HCT116 (cell line): ENCODE results near the gene TULP4. TPM values are rescaled to one million over a fixed set of nuclear protein-coding genes. Genes with fewer than 3 reads are reported as not detected.
"Not testable (repeated sequence)": the region's sequence is repeated elsewhere in the genome, so short reads cannot be mapped to it uniquely, and the experiment has no call there.

Source experiments
- ATAC-seq: fragments of 200-7000 bp; cut with Tn5 transposase; 2 replicates; pipeline ENCODE4 v1.9.1; 2020; ENCODE audit warnings: mild to moderate bottlenecking, moderate library complexity
- BruUV-seq: library from RNA; stranded (reverse); fragments of 400-500 nt; replicated peaks from 2 replicates; lab custom pipeline; 2021; lab: Mats Ljungman, UMichigan
- CTCF ChIA-PET: fragments of 300-600 bp; sonication (Branson Sonifier 250); formaldehyde crosslinking; loops from one replicate; lab custom pipeline; 2021; ENCODE audit warnings: antibody characterized with exemption; lab: Charles Lee
- POLR2A ChIA-PET: fragments of 300-600, 350-600 bp; sonication (Branson Sonifier 250); formaldehyde crosslinking; loops from one replicate; lab custom pipeline; 2021; ENCODE audit warnings: antibody characterized with exemption; lab: Charles Lee
- RAD21 ChIA-PET, 2 experiments: fragments of 300-600 bp; sonication (Branson Sonifier 250); formaldehyde crosslinking; loops; one replicate each; lab custom pipeline; 2023; ENCODE audit warnings: low total read pairs in 2 of 2; ENCODE audit not compliant: uncharacterized antibody in 2 of 2, unreplicated experiment in 2 of 2, low non-redundant PET in 1 of 2; lab: Charles Lee
- DNase-seq: peaks from one replicate; pipeline ENCODE4 v3.0.0-alpha.2; 2010; ENCODE audit warnings: low read depth, low spot score
- H2AFZ ChIP-seq: fragments of 200-600 bp; shearing (Covaris generic), sonication (generic); 2 replicates; pipeline ENCODE4 v1.6.1; 2017; ENCODE audit warnings: low read depth, mixed run types, mixed read lengths, antibody characterized with exemption, low read length; ENCODE audit not compliant: poor library complexity, severe bottlenecking
- H3K27ac ChIP-seq: 2 replicates; pipeline ENCODE4 v1.5.1; 2012; ENCODE audit warnings: low read depth, low read length
- H3K27me3 ChIP-seq: fragments of 200-600 bp; sonication (generic); 2 replicates; pipeline ENCODE4 v1.6.1; 2016; ENCODE audit warnings: mixed run types, low read length, mixed read lengths; ENCODE audit not compliant: insufficient read depth
- H3K36me3 ChIP-seq, 2 experiments: fragments of 200-500 bp in 1 of 2; fragments of 200-600 bp in 1 of 2; sonication (Bioruptor generic) in 1 of 2; sonication (generic) in 1 of 2; 2 replicates each; pipeline versions ENCODE4 v1.5.1 to v1.6.1; 2014 to 2016; ENCODE audit warnings: low read length in 2 of 2, inconsistent platforms in 1 of 2, mixed read lengths in 1 of 2, mixed run types in 1 of 2; ENCODE audit not compliant: insufficient read depth in 2 of 2, control insufficient read depth in 1 of 2
- H3K4me1 ChIP-seq, 2 experiments: fragments of 200-600 bp in 1 of 2; sonication (generic) in 1 of 2; 2 replicates each; pipeline versions ENCODE4 v1.5.1 to v1.6.1; 2012 to 2017; ENCODE audit warnings: low read length in 2 of 2, inconsistent platforms in 1 of 2, mild to moderate bottlenecking in 1 of 2, mixed read lengths in 1 of 2, mixed run types in 1 of 2, moderate library complexity in 1 of 2; ENCODE audit not compliant: insufficient read depth in 2 of 2, control insufficient read depth in 1 of 2
- H3K4me2 ChIP-seq: fragments of 200-600 bp; sonication (generic); 2 replicates; pipeline ENCODE4 v1.6.1; 2017; ENCODE audit warnings: mixed run types, low read length, mixed read lengths
- H3K4me3 ChIP-seq, 2 experiments: fragments of 200-600 bp in 1 of 2; sonication (generic) in 1 of 2; replicated peaks in 1 of 2; 2 replicates each; pipeline ENCODE4 v1.5.1; 2011 to 2016; ENCODE audit warnings: low read length in 2 of 2, control low read depth in 1 of 2, low read depth in 1 of 2, mild to moderate bottlenecking in 1 of 2, mixed read lengths in 1 of 2, mixed run types in 1 of 2
- H3K79me2 ChIP-seq: fragments of 200-600 bp; sonication (generic); 2 replicates; pipeline ENCODE4 v1.6.1; 2017; ENCODE audit warnings: mild to moderate bottlenecking, mixed run types, low read length, moderate library complexity, mixed read lengths; ENCODE audit not compliant: insufficient read depth
- H3K9ac ChIP-seq: fragments of 200-600 bp; sonication (generic); 2 replicates; pipeline ENCODE4 v1.6.1; 2016; ENCODE audit warnings: low read length, mixed read lengths
- H3K9me2 ChIP-seq: fragments of 200-600 bp; sonication (generic), shearing (Covaris generic); 2 replicates; pipeline ENCODE4 v1.6.1; 2017; ENCODE audit warnings: mixed run types, mild to moderate bottlenecking, moderate library complexity; ENCODE audit not compliant: insufficient read depth
- H3K9me3 ChIP-seq, 2 experiments: fragments of 200-500 bp in 1 of 2; fragments of 200-600 bp in 1 of 2; sonication (Bioruptor generic) in 1 of 2; sonication (generic) in 1 of 2; 2 replicates each; pipeline ENCODE4 v1.6.1; 2014 to 2017; ENCODE audit warnings: low read length in 2 of 2, mixed read lengths in 2 of 2, inconsistent platforms in 1 of 2, low read depth in 1 of 2, mild to moderate bottlenecking in 1 of 2, mixed run types in 1 of 2, moderate library complexity in 1 of 2; ENCODE audit not compliant: control insufficient read depth in 1 of 2, insufficient read depth in 1 of 2
- H4K20me1 ChIP-seq: fragments of 200-600 bp; sonication (generic), shearing (Covaris generic); 2 replicates; pipeline ENCODE4 v1.6.1; 2017; ENCODE audit warnings: mixed run types, mild to moderate bottlenecking, moderate library complexity; ENCODE audit not compliant: insufficient read depth
- CBX3 ChIP-seq: IDR thresholded peaks from 2 replicates; pipeline ENCODE4 v1.6.1; 2012; ENCODE audit warnings: low read depth
- CEBPB ChIP-seq: IDR thresholded peaks from 2 replicates; pipeline ENCODE4 v1.6.1; 2012; ENCODE audit warnings: low read depth
- EGR1 ChIP-seq: IDR thresholded peaks from 2 replicates; pipeline ENCODE4 v1.6.1; 2012; ENCODE audit warnings: low read depth
- ELF1 ChIP-seq: IDR thresholded peaks from 2 replicates; pipeline ENCODE4 v1.6.1; 2012; ENCODE audit warnings: low read depth, borderline replicate concordance
- EZH2 ChIP-seq: fragments of 200-600 bp; sonication (generic); IDR thresholded peaks from 2 replicates; pipeline ENCODE4 v1.6.1; 2017; ENCODE audit warnings: antibody characterized with exemption, mixed run types
- RAD21 ChIP-seq: IDR thresholded peaks from 2 replicates; pipeline ENCODE4 v1.6.1; 2012; ENCODE audit warnings: low read depth, mild to moderate bottlenecking
- SIN3A ChIP-seq: IDR thresholded peaks from 2 replicates; pipeline ENCODE4 v1.6.1; 2012; ENCODE audit warnings: low read depth
- SRF ChIP-seq: IDR thresholded peaks from 2 replicates; pipeline ENCODE4 v1.6.1; 2012; ENCODE audit warnings: low read depth
- TCF7L2 ChIP-seq: IDR thresholded peaks from 2 replicates; pipeline ENCODE4 v1.7.0; 2011; ENCODE audit warnings: borderline replicate concordance, inconsistent platforms; ENCODE audit not compliant: insufficient read depth, insufficient read length; ENCODE audit errors: extremely low read depth
- YY1 ChIP-seq: IDR thresholded peaks from 2 replicates; pipeline ENCODE4 v1.6.1; 2011; ENCODE audit warnings: low read length, low read depth, moderate library complexity, mild to moderate bottlenecking; ENCODE audit not compliant: insufficient replicate concordance; ENCODE audit errors: extremely low read depth
- ZNF274 ChIP-seq: fragments of 200-500 bp; sonication (Bioruptor generic); IDR thresholded peaks from 2 replicates; pipeline ENCODE4 v1.6.1; 2014; ENCODE audit warnings: mild to moderate bottlenecking, low read depth, low read length, inconsistent platforms
- intact Hi-C: fragments of 100-400 bp; cut with micrococcal nuclease; formaldehyde crosslinking; loops from 2 replicates; pipeline ENCODE4 v1.10.0; 2022
- total RNA-seq: library from RNA; stranded (reverse); gene quantifications from one replicate; pipeline ENCODE4 v1.2.1, GENCODE V29; 2021; ENCODE audit not compliant: unreplicated experiment
- TF ChIP-seq, protein P1 (sequence below): IDR thresholded peaks from 2 replicates; pipeline ENCODE4 v1.6.1; 2012; ENCODE audit warnings: low read depth
- TF ChIP-seq, protein P2 (sequence below): IDR thresholded peaks from 2 replicates; pipeline ENCODE4 v1.6.1; 2012
- TF ChIP-seq, protein P3 (sequence below): IDR thresholded peaks from 2 replicates; pipeline ENCODE4 v1.6.1; 2012
- TF ChIP-seq, protein P4 (sequence below): IDR thresholded peaks from 2 replicates; pipeline ENCODE4 v1.6.1; 2011; ENCODE audit warnings: mild to moderate bottlenecking, low read length, moderate library complexity; ENCODE audit not compliant: insufficient replicate concordance; ENCODE audit errors: extremely low read depth

TULP4 gene
- total RNA-seq, 1 experiment from 2014 or later: 70.8 TPM

DNA sequence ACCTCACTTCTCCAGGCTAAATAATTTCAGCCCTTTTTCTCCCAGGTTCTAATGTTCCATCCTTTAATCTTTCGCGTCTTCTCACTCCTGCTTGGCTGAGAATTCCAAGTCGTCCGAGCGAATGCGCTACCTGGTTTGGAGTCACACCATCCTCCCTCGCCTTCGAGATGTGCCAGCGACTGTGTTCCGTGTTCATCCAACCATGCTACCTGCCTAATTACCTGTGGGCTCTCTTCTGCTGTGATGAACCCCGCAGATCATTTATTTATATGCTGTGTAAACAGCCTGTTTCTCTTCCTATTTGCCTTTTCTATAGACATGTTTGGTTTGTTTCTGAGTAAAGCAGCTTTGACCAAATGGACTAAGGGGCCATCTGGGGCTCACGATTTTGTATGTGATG lies 164.1 kb downstream of the TULP4 start:
- H3K4me3 ChIP-seq: no peak overlapping the region
- RAD21 ChIA-PET: no interaction called here

DNA sequence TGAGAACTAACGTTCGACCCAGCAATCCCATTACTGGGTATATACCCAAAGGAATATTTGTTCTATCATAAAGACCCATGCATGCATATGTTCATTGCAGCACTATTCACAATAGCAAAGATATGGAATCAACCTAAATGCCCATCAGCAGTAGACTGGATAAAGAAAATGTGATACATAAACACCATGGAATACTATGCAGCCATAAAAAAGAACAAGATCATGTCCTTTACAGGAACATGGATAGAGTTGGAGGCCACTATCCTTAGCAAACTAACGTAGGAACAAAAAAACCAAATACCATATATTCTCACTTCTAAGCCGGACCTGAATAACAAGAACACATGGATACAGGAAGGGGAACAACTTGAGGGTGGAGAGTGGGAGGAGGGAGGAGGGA lies 165.5 kb downstream of the TULP4 start:
- H3K79me2 ChIP-seq, POLR2A ChIA-PET, BruUV-seq: not testable (repeated sequence)

More for the DNA sequence above, 164.1 kb downstream of the TULP4 start:
- ATAC-seq (no peak), DNase-seq (no peak)
- Histone ChIP-seq H3K27ac (no peak overlapping the region), H3K4me2 (no peak overlapping the region), H3K9ac (no peak overlapping the region), H2AFZ (no peak overlapping the region), H3K9me2 (no peaks in the 10 kb centered on the region; the same call in 1 of the 2 replicates), H4K20me1 (no peaks in the 10 kb centered on the region), H3K4me1 (peaks cover 3 to 23% of the 10 kb centered on the region in 2 experiments; a peak in 3 of 4 replicates), H3K27me3 (no peaks in the 10 kb centered on the region), H3K36me3 (peaks cover 0 to 5% of the 10 kb centered on the region in 2 experiments; a peak in 1 of 4 replicates), H3K79me2 (no peaks in the 10 kb centered on the region), H3K9me3 (no peaks in the 10 kb centered on the region)
- POLR2A ChIA-PET: no interaction called here
- TF ChIP-seq, protein P1, sequence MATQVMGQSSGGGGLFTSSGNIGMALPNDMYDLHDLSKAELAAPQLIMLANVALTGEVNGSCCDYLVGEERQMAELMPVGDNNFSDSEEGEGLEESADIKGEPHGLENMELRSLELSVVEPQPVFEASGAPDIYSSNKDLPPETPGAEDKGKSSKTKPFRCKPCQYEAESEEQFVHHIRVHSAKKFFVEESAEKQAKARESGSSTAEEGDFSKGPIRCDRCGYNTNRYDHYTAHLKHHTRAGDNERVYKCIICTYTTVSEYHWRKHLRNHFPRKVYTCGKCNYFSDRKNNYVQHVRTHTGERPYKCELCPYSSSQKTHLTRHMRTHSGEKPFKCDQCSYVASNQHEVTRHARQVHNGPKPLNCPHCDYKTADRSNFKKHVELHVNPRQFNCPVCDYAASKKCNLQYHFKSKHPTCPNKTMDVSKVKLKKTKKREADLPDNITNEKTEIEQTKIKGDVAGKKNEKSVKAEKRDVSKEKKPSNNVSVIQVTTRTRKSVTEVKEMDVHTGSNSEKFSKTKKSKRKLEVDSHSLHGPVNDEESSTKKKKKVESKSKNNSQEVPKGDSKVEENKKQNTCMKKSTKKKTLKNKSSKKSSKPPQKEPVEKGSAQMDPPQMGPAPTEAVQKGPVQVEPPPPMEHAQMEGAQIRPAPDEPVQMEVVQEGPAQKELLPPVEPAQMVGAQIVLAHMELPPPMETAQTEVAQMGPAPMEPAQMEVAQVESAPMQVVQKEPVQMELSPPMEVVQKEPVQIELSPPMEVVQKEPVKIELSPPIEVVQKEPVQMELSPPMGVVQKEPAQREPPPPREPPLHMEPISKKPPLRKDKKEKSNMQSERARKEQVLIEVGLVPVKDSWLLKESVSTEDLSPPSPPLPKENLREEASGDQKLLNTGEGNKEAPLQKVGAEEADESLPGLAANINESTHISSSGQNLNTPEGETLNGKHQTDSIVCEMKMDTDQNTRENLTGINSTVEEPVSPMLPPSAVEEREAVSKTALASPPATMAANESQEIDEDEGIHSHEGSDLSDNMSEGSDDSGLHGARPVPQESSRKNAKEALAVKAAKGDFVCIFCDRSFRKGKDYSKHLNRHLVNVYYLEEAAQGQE: no peak
- no peak for TF ChIP-seq YY1
- no peak for TF ChIP-seq ELF1
- no peak for TF ChIP-seq RAD21
- TF ChIP-seq SIN3A: no peak
- TF ChIP-seq ZNF274: no peak
- TF ChIP-seq CBX3: no peak
- no peak for TF ChIP-seq TCF7L2
- TF ChIP-seq CEBPB: no peak
- TF ChIP-seq EZH2: no peak
- TF ChIP-seq SRF: no peak
- TF ChIP-seq, protein P2, sequence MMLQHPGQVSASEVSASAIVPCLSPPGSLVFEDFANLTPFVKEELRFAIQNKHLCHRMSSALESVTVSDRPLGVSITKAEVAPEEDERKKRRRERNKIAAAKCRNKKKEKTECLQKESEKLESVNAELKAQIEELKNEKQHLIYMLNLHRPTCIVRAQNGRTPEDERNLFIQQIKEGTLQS: no peak
- TF ChIP-seq, protein P3, sequence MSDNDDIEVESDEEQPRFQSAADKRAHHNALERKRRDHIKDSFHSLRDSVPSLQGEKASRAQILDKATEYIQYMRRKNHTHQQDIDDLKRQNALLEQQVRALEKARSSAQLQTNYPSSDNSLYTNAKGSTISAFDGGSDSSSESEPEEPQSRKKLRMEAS: no peak
- TF ChIP-seq, protein P4, sequence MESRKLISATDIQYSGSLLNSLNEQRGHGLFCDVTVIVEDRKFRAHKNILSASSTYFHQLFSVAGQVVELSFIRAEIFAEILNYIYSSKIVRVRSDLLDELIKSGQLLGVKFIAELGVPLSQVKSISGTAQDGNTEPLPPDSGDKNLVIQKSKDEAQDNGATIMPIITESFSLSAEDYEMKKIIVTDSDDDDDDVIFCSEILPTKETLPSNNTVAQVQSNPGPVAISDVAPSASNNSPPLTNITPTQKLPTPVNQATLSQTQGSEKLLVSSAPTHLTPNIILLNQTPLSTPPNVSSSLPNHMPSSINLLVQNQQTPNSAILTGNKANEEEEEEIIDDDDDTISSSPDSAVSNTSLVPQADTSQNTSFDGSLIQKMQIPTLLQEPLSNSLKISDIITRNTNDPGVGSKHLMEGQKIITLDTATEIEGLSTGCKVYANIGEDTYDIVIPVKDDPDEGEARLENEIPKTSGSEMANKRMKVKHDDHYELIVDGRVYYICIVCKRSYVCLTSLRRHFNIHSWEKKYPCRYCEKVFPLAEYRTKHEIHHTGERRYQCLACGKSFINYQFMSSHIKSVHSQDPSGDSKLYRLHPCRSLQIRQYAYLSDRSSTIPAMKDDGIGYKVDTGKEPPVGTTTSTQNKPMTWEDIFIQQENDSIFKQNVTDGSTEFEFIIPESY: no peak
- no peak for TF ChIP-seq EGR1
- CTCF ChIA-PET: no interaction called here
- no TSS peak for BruUV-seq
- intact Hi-C loops: no loop called here

More for the DNA sequence above, 165.5 kb downstream of the TULP4 start:
- H4K20me1 ChIP-seq, H3K9me2 ChIP-seq, H3K9ac ChIP-seq, RAD21 ChIA-PET, ATAC-seq, intact Hi-C loops, H3K27ac ChIP-seq, H3K9me3 ChIP-seq, H3K4me2 ChIP-seq, CTCF ChIA-PET, DNase-seq, H2AFZ ChIP-seq, H3K36me3 ChIP-seq, H3K4me3 ChIP-seq, H3K27me3 ChIP-seq: not testable (repeated sequence)
- peaks cover 5 to 36% of the 10 kb centered on the region in 2 experiments; a peak in 3 of 4 replicates for H3K4me1 ChIP-seq
